ENCODE measurements around the gene SIGLEC1.

DNA sequence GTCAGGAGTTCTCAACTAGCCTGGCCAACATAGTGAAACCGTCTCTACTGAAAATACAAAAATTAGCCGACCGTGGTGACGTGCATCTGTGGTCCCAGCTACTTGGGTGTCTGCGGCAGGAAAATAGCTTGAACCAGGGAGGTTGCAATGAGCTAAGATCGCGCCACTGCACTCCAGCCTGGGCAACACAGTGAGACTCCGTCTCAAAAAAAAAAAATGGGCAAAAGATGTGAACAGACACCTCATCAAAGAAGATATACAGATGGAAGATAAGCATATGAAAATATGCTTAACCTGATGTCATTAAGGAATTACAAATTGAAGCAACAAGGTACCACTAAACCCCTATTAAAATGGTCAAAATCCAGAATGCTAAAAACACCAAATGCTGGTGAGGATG lies 10.9 kb upstream of the SIGLEC1 start:
- TF ChIP-seq, protein P1, sequence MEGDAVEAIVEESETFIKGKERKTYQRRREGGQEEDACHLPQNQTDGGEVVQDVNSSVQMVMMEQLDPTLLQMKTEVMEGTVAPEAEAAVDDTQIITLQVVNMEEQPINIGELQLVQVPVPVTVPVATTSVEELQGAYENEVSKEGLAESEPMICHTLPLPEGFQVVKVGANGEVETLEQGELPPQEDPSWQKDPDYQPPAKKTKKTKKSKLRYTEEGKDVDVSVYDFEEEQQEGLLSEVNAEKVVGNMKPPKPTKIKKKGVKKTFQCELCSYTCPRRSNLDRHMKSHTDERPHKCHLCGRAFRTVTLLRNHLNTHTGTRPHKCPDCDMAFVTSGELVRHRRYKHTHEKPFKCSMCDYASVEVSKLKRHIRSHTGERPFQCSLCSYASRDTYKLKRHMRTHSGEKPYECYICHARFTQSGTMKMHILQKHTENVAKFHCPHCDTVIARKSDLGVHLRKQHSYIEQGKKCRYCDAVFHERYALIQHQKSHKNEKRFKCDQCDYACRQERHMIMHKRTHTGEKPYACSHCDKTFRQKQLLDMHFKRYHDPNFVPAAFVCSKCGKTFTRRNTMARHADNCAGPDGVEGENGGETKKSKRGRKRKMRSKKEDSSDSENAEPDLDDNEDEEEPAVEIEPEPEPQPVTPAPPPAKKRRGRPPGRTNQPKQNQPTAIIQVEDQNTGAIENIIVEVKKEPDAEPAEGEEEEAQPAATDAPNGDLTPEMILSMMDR (IDR thresholded peaks at IDR 0.05; ENCODE audit: insufficient read depth, low read depth, low read length), result no peak
- TF ChIP-seq EZH2 (IDR thresholded peaks at IDR 0.05; ENCODE audit: insufficient read depth, low read length), result no peak

Measured in astrocyte (in vitro differentiated cells and primary cell).